Measurements from ENCODE around the gene KRT85.
A peak's percentile ranks its signal among the peaks of the same experiment; 100 is the strongest.

The KRT85 gene

DNA sequence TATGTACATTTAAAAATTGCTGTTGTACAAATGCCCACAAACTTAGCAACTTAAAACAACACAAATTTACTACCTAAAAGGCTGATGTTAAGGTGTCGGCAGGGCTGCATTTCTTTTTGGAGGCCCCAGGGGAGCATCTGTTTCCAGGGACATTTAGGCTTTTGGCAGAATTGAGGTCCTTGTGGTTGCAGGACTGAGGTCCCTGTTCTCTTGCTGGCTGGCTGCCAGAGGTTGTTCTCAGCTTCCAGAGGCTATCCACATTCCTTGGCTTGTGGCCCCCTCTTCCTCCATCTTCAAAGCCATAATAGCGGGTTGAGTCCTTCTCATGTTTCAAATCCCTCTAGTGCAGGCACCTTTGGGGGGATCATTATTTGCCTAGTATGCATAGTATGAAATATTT lies 23.7 kb downstream of the KRT85 start:
- Mint-ChIP-seq H3K4me3 (no peak overlapping the region), H3K36me3 (ENCODE audit: low read depth) (no peaks in the 10 kb centered on the region), H3K9me3 (peaks cover 14% of the 10 kb centered on the region), H3K27me3 (ENCODE audit: low read depth, poor library complexity) (peaks cover 19% of the 10 kb centered on the region), H3K4me1 (peaks cover 4% of the 10 kb centered on the region), H3K27ac (no peak overlapping the region)
- TF ChIP-seq CTCF (IDR thresholded peaks at IDR 0.05): no peak
- DNase-seq: no peak

GRCh38 chr12:52342781-52343490 lies 24.3 kb downstream of the KRT85 start:
- Mint-ChIP-seq H3K9me3 (peaks cover 14% of the 10 kb centered on the region), H3K27me3 (ENCODE audit: low read depth, poor library complexity) (peaks cover 19% of the 10 kb centered on the region), H3K4me3 (no peak overlapping the region), H3K36me3 (ENCODE audit: low read depth) (no peaks in the 10 kb centered on the region), H3K27ac (peak overlapping the region; percentile 58), H3K4me1 (peaks cover 4% of the 10 kb centered on the region)
- no peak for DNase-seq
- TF ChIP-seq CTCF (IDR thresholded peaks at IDR 0.05): no peak

DNA sequence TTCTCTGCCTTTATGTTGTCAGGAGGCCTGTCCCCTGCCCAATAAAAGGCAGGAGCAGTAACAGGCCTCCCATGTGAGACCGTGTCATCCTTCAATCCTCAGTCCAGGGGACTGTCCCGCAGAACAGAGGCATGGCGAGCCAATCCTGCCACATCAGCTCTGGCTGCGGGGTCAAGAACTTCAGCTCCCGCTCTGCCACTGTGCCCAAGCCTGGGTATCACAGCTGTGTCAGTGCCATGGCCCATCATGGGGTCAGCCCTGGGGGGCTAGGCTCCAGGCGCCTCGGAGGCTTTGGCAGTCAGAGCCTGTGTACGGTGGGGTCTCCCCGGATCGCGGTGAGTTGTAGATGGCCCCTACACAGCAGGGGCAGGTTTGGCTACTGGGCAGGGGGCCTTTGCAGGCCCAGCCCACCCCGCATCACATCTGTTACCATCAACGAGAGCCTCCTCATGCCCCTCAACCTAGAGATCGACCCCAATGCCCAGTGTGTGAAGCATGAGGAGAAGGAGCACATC lies 26.2 kb downstream of the KRT85 start:
- Mint-ChIP-seq H3K36me3 (ENCODE audit: low read depth) (no peaks in the 10 kb centered on the region), H3K4me3 (no peak overlapping the region), H3K27ac (no peak overlapping the region), H3K9me3 (peaks cover 24% of the 10 kb centered on the region), H3K27me3 (ENCODE audit: low read depth, poor library complexity) (peaks cover 16% of the 10 kb centered on the region), H3K4me1 (no peaks in the 10 kb centered on the region)
- TF ChIP-seq CTCF (IDR thresholded peaks at IDR 0.05): no peak
- DNase-seq: no peak

GRCh38 chr12:52338241-52338960 lies 28.9 kb downstream of the KRT85 start:
- no peak overlapping the region for H3K27ac Mint-ChIP-seq

GRCh38 chr12:52337054-52337453 lies 30.2 kb downstream of the KRT85 start:
- H3K4me3 Mint-ChIP-seq: no peak overlapping the region
- TF ChIP-seq CTCF (IDR thresholded peaks at IDR 0.05): no peak
- H3K27ac Mint-ChIP-seq: no peak overlapping the region
- H3K9me3 Mint-ChIP-seq: peaks cover 18% of the 10 kb centered on the region
- H3K4me1 Mint-ChIP-seq: no peaks in the 10 kb centered on the region
- H3K36me3 Mint-ChIP-seq (ENCODE audit: low read depth): no peaks in the 10 kb centered on the region
- H3K27me3 Mint-ChIP-seq (ENCODE audit: low read depth, poor library complexity): peaks cover 10% of the 10 kb centered on the region
- no peak for DNase-seq

More at GRCh38 chr12:52338241-52338960, 28.9 kb downstream of the KRT85 start:
- Mint-ChIP-seq H3K4me1 (no peaks in the 10 kb centered on the region), H3K4me3 (no peak overlapping the region), H3K9me3 (peaks cover 25% of the 10 kb centered on the region), H3K36me3 (ENCODE audit: low read depth) (no peaks in the 10 kb centered on the region), H3K27me3 (ENCODE audit: low read depth, poor library complexity) (peaks cover 9% of the 10 kb centered on the region)
- TF ChIP-seq CTCF (IDR thresholded peaks at IDR 0.05): no peak
- no peak for DNase-seq
